Esophagus squamous epithelium (tissue), 5 donors: ENCODE measurements around the gene SOX18. TPM values are rescaled to one million over a fixed set of nuclear protein-coding genes. Genes with fewer than 3 reads are reported as not detected.
A peak's percentile ranks its signal among the peaks of the same experiment; 100 is the strongest.

Source experiments
- DNase-seq: peaks from one replicate; lab custom pipeline; 2025; lab: John Stamatoyannopoulos, UW
- H3K27ac ChIP-seq, 4 donors: fragments of 200-600 bp; sonication (generic); one replicate each; pipeline ENCODE4 v1.5.1; 2016 to 2019; ENCODE audit warnings: mild to moderate bottlenecking in 1 of 4
- H3K27me3 ChIP-seq, 4 donors: fragments of 200-600 bp; sonication (generic); 1 replicate in 3 of 4; 2 replicates in 1 of 4; pipeline versions ENCODE4 v1.5.1 to v1.6.0; 2017 to 2021; ENCODE audit warnings: antibody characterized with exemption in 1 of 4
- H3K36me3 ChIP-seq, 3 donors: fragments of 200-600 bp; sonication (generic); one replicate each; pipeline ENCODE4 v1.5.1; 2016 to 2019
- H3K4me1 ChIP-seq, 3 donors: fragments of 200-600 bp; sonication (generic); one replicate each; pipeline ENCODE4 v1.5.1; 2017 to 2019
- H3K4me3 ChIP-seq, 4 donors: fragments of 200-600 bp; sonication (generic); 1 replicate in 3 of 4; 2 replicates in 1 of 4; pipeline ENCODE4 v1.5.1; 2016 to 2019; ENCODE audit warnings: mild to moderate bottlenecking in 2 of 4, moderate library complexity in 1 of 4
- H3K9me3 ChIP-seq, 3 donors: fragments of 200-600 bp; sonication (generic); one replicate each; pipeline ENCODE4 v1.5.1; 2016 to 2019
- POLR2A ChIP-seq, 4 donors: fragments of 450-650 bp; IDR thresholded peaks; one replicate each; pipeline ENCODE4 v1.6.1; 2017; ENCODE audit warnings: antibody characterized with exemption in 4 of 4, mild to moderate bottlenecking in 4 of 4, moderate library complexity in 3 of 4
- WGBS, 2 donors: methylation state at CpG; one replicate each; pipeline ENCODE4 v1.1.5; 2018; 5-methylcytosine and 5-hydroxymethylcytosine counted together
- intact Hi-C: fragments of 100-400 bp; cut with DNase I; formaldehyde crosslinking; loops from one replicate; pipeline ENCODE4 v1.15.0; 2022
- total RNA-seq, 4 donors: library from RNA; depleted of rRNA; stranded (reverse); fragments of >200 nt; gene quantifications; one replicate each; pipeline ENCODE4 v1.1.0, GENCODE V29; 2016
- TF ChIP-seq, protein P1 (sequence below), 6 experiments: fragments of 450-650 bp in 4 of 6; fragments of 200-600 bp in 2 of 6; sonication (generic) in 2 of 6; IDR thresholded peaks; one replicate each; pipeline ENCODE4 v1.5.1; 2016 to 2019; ENCODE audit warnings: antibody characterized with exemption in 6 of 6, mild to moderate bottlenecking in 4 of 6, moderate library complexity in 4 of 6
- donor health status: DM: yes; HTN: yes; CAD: no.

The SOX18 gene
- total RNA-seq, 4 donors from 2014 or later = 1.3 to 4.5 (median 3.9) TPM

DNA sequence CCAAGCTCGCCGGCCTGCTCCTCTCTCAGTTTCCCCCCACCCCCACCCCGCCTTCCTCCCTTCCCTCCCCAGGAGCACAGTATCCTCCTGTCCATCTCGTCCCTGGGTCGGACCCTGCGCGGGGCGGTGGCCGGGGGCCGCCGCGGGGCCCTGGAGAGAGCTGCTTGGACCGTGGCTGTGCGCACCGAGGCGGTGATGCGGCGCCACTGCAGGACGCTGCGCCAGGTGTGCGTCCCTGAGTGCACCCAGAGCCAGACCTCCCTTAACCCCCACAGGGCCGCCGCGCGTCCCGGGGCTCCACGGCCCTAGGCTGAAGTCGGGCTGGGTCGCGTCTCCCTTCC, 11.2 kb downstream of the SOX18 start:
- Histone ChIP-seq H3K27ac (peak overlapping the region in 3 of 4 donors; percentile 68 to 87 (median 79)), H3K36me3 (peaks cover 0 to 25% (median 0%) of the 10 kb centered on the region in 3 donors), H3K4me3 (peak overlapping the region; percentile 42 to 72 (median 58)), H3K4me1 (peaks cover 34 to 69% (median 44%) of the 10 kb centered on the region in 3 donors), H3K9me3 (no peaks in the 10 kb centered on the region), H3K27me3 (peaks cover 0 to 71% (median 0%) of the 10 kb centered on the region in 4 donors)
- intact Hi-C loops = loop anchor here (10.0 kb wide), 1 partner anchor 53 kb away; the partner anchor contains the start of gene PRPF6
- DNase-seq = no peak
- 0% methylated on average over 3 of the region's 30 CpGs; no CpG with 5 or more reads in 1 of the 2 donors for WGBS, 2 donors
- TF ChIP-seq, protein P1, sequence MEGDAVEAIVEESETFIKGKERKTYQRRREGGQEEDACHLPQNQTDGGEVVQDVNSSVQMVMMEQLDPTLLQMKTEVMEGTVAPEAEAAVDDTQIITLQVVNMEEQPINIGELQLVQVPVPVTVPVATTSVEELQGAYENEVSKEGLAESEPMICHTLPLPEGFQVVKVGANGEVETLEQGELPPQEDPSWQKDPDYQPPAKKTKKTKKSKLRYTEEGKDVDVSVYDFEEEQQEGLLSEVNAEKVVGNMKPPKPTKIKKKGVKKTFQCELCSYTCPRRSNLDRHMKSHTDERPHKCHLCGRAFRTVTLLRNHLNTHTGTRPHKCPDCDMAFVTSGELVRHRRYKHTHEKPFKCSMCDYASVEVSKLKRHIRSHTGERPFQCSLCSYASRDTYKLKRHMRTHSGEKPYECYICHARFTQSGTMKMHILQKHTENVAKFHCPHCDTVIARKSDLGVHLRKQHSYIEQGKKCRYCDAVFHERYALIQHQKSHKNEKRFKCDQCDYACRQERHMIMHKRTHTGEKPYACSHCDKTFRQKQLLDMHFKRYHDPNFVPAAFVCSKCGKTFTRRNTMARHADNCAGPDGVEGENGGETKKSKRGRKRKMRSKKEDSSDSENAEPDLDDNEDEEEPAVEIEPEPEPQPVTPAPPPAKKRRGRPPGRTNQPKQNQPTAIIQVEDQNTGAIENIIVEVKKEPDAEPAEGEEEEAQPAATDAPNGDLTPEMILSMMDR (IDR thresholded peaks at IDR 0.05) = no peak
- no peak for TF ChIP-seq POLR2A (IDR thresholded peaks at IDR 0.05)

DNA sequence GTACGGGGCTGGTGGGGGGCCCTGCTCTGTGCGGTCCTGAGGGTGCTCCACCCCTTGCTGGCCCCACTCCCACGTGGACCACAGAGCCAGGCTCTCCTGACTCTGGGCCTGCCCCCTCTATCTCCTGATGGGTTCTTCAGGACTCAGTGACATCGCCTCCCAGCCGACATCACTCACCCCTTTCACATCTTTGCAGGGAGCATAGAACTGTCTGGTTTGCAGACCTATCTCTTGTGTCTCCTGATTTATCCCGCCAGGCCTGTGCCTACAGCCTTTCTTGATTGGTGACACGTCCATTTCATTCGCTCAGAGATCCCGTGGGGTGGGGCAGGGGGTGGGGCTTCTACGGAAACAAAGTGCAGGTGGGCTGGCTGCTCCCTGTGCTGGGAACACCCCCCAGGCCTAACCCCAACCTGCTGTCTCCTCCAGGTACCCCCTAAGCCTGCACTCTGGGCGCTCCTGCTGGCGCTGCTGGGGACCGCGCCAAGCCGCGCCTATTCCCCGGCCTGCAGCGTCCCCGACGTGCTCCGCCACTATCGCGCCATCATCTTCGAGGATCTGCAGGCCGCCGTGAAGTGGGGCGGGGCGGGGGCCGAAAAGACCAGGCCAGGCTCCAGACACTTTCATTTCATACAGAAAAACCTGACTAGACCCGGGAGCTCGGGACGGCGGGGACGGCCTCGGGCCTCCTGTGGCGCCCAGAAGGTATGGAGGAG, 11.8 kb downstream of the SOX18 start:
- H3K27ac ChIP-seq = peak overlapping the region in 2 of 4 donors; percentile 79 to 87
- intact Hi-C loops = loop anchor here (10.0 kb wide), 1 partner anchor 53 kb away; the partner anchor contains the start of gene PRPF6
- DNase-seq = no peak
- peaks cover 0 to 30% (median 0%) of the 10 kb centered on the region in 3 donors for H3K36me3 ChIP-seq
- peaks cover 0 to 67% (median 0%) of the 10 kb centered on the region in 4 donors for H3K27me3 ChIP-seq
- H3K4me1 ChIP-seq = peaks cover 34 to 69% (median 44%) of the 10 kb centered on the region in 3 donors
- TF ChIP-seq, protein P1 (IDR thresholded peaks at IDR 0.05) = no peak
- TF ChIP-seq POLR2A (IDR thresholded peaks at IDR 0.05) = no peak
- no peaks in the 10 kb centered on the region for H3K9me3 ChIP-seq
- 17 to 29% methylated on average over 9 to 10 of the region's 36 CpGs for WGBS, 2 donors
- H3K4me3 ChIP-seq = peak overlapping the region; percentile 42 to 72 (median 58)

DNA sequence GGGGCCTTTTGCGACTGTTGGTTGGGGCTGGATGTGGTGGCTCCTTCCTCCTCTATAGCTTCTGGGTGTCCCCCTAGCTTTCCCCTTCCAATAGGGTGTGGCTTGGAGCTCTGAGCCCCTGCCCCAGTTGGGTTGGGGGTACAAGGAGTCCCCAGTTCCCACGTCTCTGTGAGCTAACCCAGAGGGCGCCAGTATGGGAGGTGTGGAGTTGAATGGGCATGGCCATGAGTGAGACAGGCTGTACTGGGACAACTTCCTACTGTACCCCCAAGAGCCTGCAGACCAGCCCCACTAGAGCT, 12.3 kb downstream of the SOX18 start:
- Histone ChIP-seq H3K4me3 (no peak overlapping the region), H3K27me3 (peaks cover 0 to 63% (median 0%) of the 10 kb centered on the region in 4 donors), H3K36me3 (peaks cover under 1 to 35% (median 5%) of the 10 kb centered on the region in 3 donors), H3K4me1 (peaks cover 30 to 64% (median 41%) of the 10 kb centered on the region in 3 donors), H3K27ac (no peak overlapping the region), H3K9me3 (no peaks in the 10 kb centered on the region)
- intact Hi-C loops = loop anchor here (10.0 kb wide), 1 partner anchor 52 kb away; the partner anchor contains the start of gene PRPF6
- no peak for TF ChIP-seq POLR2A (IDR thresholded peaks at IDR 0.05)
- TF ChIP-seq, protein P1 (IDR thresholded peaks at IDR 0.05) = no peak
- no CpG with 5 or more reads among the region's 3 CpGs for WGBS, 2 donors
- DNase-seq = no peak

DNA sequence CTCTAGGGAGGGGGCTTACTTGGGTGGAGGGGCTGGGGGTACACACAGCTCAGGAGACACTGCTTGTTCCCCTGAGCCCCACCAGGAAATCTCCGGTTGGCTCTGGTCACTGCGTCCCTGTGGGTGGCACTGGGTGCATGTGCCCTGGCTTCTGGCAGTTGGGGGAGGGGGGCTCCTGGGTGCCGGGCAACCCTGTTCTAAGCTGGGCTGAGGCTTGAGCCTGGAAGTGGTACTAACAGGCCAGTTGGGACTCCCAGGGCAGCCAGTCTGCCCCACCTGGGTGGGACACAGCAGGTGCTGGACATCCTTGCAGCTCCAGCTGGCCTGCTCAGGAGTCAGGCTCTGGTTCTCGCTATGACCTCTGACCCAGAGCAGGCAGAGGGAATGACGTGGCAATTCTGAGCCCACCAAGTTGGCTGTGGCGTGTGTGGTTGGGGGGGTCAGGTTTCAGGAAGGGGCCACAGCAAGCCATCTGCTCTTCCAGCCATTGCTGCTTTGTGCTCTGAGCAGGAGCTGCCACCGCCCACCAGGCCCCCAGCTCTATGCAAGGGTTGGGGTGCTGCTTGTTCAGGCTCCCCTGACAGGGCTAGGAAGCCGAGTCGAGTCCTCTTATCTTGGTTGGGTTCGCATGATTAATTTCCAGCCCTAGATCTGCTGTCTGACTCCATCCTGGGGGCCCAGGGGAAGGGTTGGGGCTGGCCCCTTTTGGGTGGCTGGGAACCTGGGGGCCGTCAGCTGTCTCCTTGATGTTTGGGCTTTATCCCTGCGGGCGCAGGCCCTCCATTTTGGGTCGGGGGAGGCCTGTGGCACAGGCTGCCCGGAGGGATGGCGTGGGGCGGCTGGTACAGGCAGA, 12.9 kb downstream of the SOX18 start:
- Histone ChIP-seq H3K27ac (peak overlapping the region in 1 of 4 donors; percentile 4), H3K4me3 (no peak overlapping the region), H3K9me3 (no peaks in the 10 kb centered on the region), H3K36me3 (peaks cover 6 to 41% (median 10%) of the 10 kb centered on the region in 3 donors), H3K4me1 (peaks cover 24 to 59% (median 35%) of the 10 kb centered on the region in 3 donors), H3K27me3 (peaks cover 0 to 57% (median 0%) of the 10 kb centered on the region in 4 donors)
- intact Hi-C loops = loop anchor here (10.0 kb wide), 1 partner anchor 52 kb away; the partner anchor contains the start of gene PRPF6
- WGBS, 2 donors = 33 to 80% methylated on average over 1 to 3 of the region's 17 CpGs
- DNase-seq = no peak
- TF ChIP-seq, protein P1 (IDR thresholded peaks at IDR 0.05) = no peak
- no peak for TF ChIP-seq POLR2A (IDR thresholded peaks at IDR 0.05)
